IPS-18a (cell line): Measurements from ENCODE around the gene TMEM108.

ENCODE experiments used
- H3K27ac ChIP-seq: one replicate; pipeline ENCODE4 v1.5.1; 2013; ENCODE audit warnings: low read length
- H3K27me3 ChIP-seq: one replicate; pipeline ENCODE4 v1.6.1; 2013; ENCODE audit warnings: mild to moderate bottlenecking, low read length; ENCODE audit not compliant: control insufficient read depth, insufficient read depth
- H3K36me3 ChIP-seq: one replicate; pipeline ENCODE4 v1.6.1; 2013; ENCODE audit warnings: low read depth, low read length; ENCODE audit not compliant: control insufficient read depth
- H3K4me1 ChIP-seq: one replicate; pipeline ENCODE4 v1.6.1; 2013; ENCODE audit warnings: low read depth, low read length; ENCODE audit not compliant: control insufficient read depth
- H3K4me3 ChIP-seq: one replicate; pipeline ENCODE4 v1.5.1; 2013; ENCODE audit warnings: low read length
- H3K9ac ChIP-seq: one replicate; pipeline ENCODE4 v1.6.1; 2013; ENCODE audit warnings: mild to moderate bottlenecking, low read length, moderate library complexity
- H3K9me3 ChIP-seq: one replicate; pipeline ENCODE4 v1.6.1; 2013; ENCODE audit warnings: low read depth, low read length; ENCODE audit not compliant: control insufficient read depth

The TMEM108 gene

GRCh38 chr3:133381346-133382109 is 343.3 kb downstream of the TMEM108 start:
- Histone ChIP-seq H3K4me1 (peaks cover 4% of the 10 kb centered on the region), H3K36me3 (no peaks in the 10 kb centered on the region), H3K27me3 (no peaks in the 10 kb centered on the region), H3K4me3 (no peak overlapping the region), H3K9ac (no peak overlapping the region), H3K27ac (no peak overlapping the region), H3K9me3 (no peaks in the 10 kb centered on the region)

- no peaks in the 10 kb centered on the region for H3K27me3 ChIP-seq
- no peaks in the 10 kb centered on the region for H3K9me3 ChIP-seq
- H3K4me3 ChIP-seq, result no peak overlapping the region
- H3K36me3 ChIP-seq, result no peaks in the 10 kb centered on the region
- H3K9ac ChIP-seq, result no peak overlapping the region
- H3K27ac ChIP-seq, result no peak overlapping the region
- peaks cover 4% of the 10 kb centered on the region for H3K4me1 ChIP-seq
Observed at GRCh38 chr3:133383175-133383574, 345.0 kb downstream of the TMEM108 start.

GRCh38 chr3:133383741-133384140 is 345.6 kb downstream of the TMEM108 start:
- Histone ChIP-seq H3K27ac (no peak overlapping the region), H3K27me3 (no peaks in the 10 kb centered on the region), H3K4me3 (no peak overlapping the region), H3K4me1 (peaks cover 4% of the 10 kb centered on the region), H3K36me3 (no peaks in the 10 kb centered on the region), H3K9me3 (no peaks in the 10 kb centered on the region), H3K9ac (no peak overlapping the region)

- Histone ChIP-seq H3K27me3 (no peaks in the 10 kb centered on the region), H3K9ac (no peak overlapping the region), H3K36me3 (no peaks in the 10 kb centered on the region), H3K27ac (no peak overlapping the region), H3K9me3 (no peaks in the 10 kb centered on the region), H3K4me1 (peaks cover 4% of the 10 kb centered on the region), H3K4me3 (no peak overlapping the region)
Observed at GRCh38 chr3:133384331-133385027, 346.3 kb downstream of the TMEM108 start.

GRCh38 chr3:133386876-133387275 is 348.7 kb downstream of the TMEM108 start:
- Histone ChIP-seq H3K9me3 (no peaks in the 10 kb centered on the region), H3K9ac (no peak overlapping the region), H3K4me3 (no peak overlapping the region), H3K27me3 (no peaks in the 10 kb centered on the region), H3K27ac (no peak overlapping the region), H3K36me3 (no peaks in the 10 kb centered on the region), H3K4me1 (peaks cover 4% of the 10 kb centered on the region)

- no peak overlapping the region for H3K27ac ChIP-seq
- no peak overlapping the region for H3K9ac ChIP-seq
- no peak overlapping the region for H3K4me3 ChIP-seq
- peaks cover 4% of the 10 kb centered on the region for H3K4me1 ChIP-seq
- no peaks in the 10 kb centered on the region for H3K36me3 ChIP-seq
- no peaks in the 10 kb centered on the region for H3K9me3 ChIP-seq
- no peaks in the 10 kb centered on the region for H3K27me3 ChIP-seq
Observed at GRCh38 chr3:133387341-133387740, 349.1 kb downstream of the TMEM108 start.

- no peak overlapping the region for H3K9ac ChIP-seq
Observed at GRCh38 chr3:133388696-133389395, 350.7 kb downstream of the TMEM108 start.

GRCh38 chr3:133390715-133391114 is 352.5 kb downstream of the TMEM108 start:
- Histone ChIP-seq H3K36me3 (no peaks in the 10 kb centered on the region), H3K27ac (no peak overlapping the region), H3K9ac (no peak overlapping the region), H3K4me1 (no peaks in the 10 kb centered on the region), H3K9me3 (no peaks in the 10 kb centered on the region), H3K27me3 (no peaks in the 10 kb centered on the region), H3K4me3 (no peak overlapping the region)

More at GRCh38 chr3:133388696-133389395, 350.7 kb downstream of the TMEM108 start:
- Histone ChIP-seq H3K27me3 (no peaks in the 10 kb centered on the region), H3K36me3 (no peaks in the 10 kb centered on the region), H3K9me3 (no peaks in the 10 kb centered on the region), H3K27ac (no peak overlapping the region), H3K4me3 (no peak overlapping the region), H3K4me1 (peaks cover 4% of the 10 kb centered on the region)

GRCh38 chr3:133393204-133393603 is 355.0 kb downstream of the TMEM108 start:
- Histone ChIP-seq H3K27ac (no peak overlapping the region), H3K36me3 (no peaks in the 10 kb centered on the region), H3K9me3 (no peaks in the 10 kb centered on the region), H3K4me1 (no peaks in the 10 kb centered on the region), H3K27me3 (no peaks in the 10 kb centered on the region), H3K9ac (no peak overlapping the region), H3K4me3 (no peak overlapping the region)

GRCh38 chr3:133393691-133394474 is 355.7 kb downstream of the TMEM108 start:
- Histone ChIP-seq H3K4me1 (no peaks in the 10 kb centered on the region), H3K36me3 (no peaks in the 10 kb centered on the region), H3K27me3 (no peaks in the 10 kb centered on the region), H3K9me3 (no peaks in the 10 kb centered on the region), H3K4me3 (no peak overlapping the region), H3K27ac (no peak overlapping the region), H3K9ac (no peak overlapping the region)
